H1 (cell line): ENCODE data around the gene UBP1. TPM values are rescaled to one million over a fixed set of nuclear protein-coding genes. Genes with fewer than 3 reads are reported as not detected.

Experiments used
- CTCF ChIA-PET: fragments of 300-600 bp; sonication (Branson Sonifier 250); formaldehyde crosslinking; loops from one replicate; lab custom pipeline; 2021; ENCODE audit not compliant: partially characterized antibody; lab: Charles Lee
- POLR2A ChIA-PET: fragments of 300-600 bp; sonication (Branson Sonifier 250); formaldehyde crosslinking; loops from one replicate; lab custom pipeline; 2021; ENCODE audit warnings: inconsistent platforms; ENCODE audit not compliant: partially characterized antibody; lab: Charles Lee
- DNase-seq, 2 experiments: peaks; one replicate each; pipeline versions ENCODE4 v3.0.0 to v3.0.0-alpha.2; 2010 to 2022; ENCODE audit warnings: low spot score in 2 of 2, low read depth in 1 of 2, mixed read lengths in 1 of 2
- FAIRE-seq: peaks from 2 replicates; lab custom pipeline; 2011; peaks lifted over from hg19 to GRCh38; lab: Jason Lieb, UNC
- H2AFZ ChIP-seq: 2 replicates; pipeline ENCODE4 v1.8.1; 2012; ENCODE audit warnings: low read length, inconsistent platforms
- H2AK5ac ChIP-seq: 2 replicates; pipeline ENCODE4 v1.6.1; 2013; ENCODE audit warnings: low read depth, low read length
- H2BK120ac ChIP-seq: replicated peaks from 2 replicates; pipeline ENCODE3; 2013; ENCODE audit warnings: low read depth, low read length, inconsistent platforms
- H2BK12ac ChIP-seq: 2 replicates; pipeline ENCODE4 v1.6.1; 2013; ENCODE audit warnings: low read depth, low read length
- H2BK15ac ChIP-seq: 2 replicates; pipeline ENCODE4 v1.6.1; 2013; ENCODE audit warnings: low read length
- H2BK20ac ChIP-seq: 2 replicates; pipeline ENCODE4 v1.6.1; 2013; ENCODE audit warnings: low read length
- H2BK5ac ChIP-seq: 2 replicates; pipeline ENCODE4 v1.6.1; 2013; ENCODE audit warnings: low read depth, low read length
- H3K14ac ChIP-seq: 2 replicates; pipeline ENCODE4 v1.6.1; 2013; ENCODE audit warnings: inconsistent platforms; ENCODE audit not compliant: insufficient read length
- H3K18ac ChIP-seq: 2 replicates; pipeline ENCODE4 v1.6.1; 2013; ENCODE audit warnings: low read length; ENCODE audit errors: extremely low read depth
- H3K23ac ChIP-seq: 2 replicates; pipeline ENCODE4 v1.6.1; 2013; ENCODE audit warnings: inconsistent platforms; ENCODE audit not compliant: insufficient read length
- H3K23me2 ChIP-seq: 2 replicates; pipeline ENCODE4 v1.6.1; 2013; ENCODE audit warnings: low read depth, low read length
- H3K27ac ChIP-seq: 2 replicates; pipeline ENCODE4 v1.6.1; 2011; ENCODE audit warnings: low read depth, low read length, inconsistent platforms
- H3K27me3 ChIP-seq, 4 experiments: replicated peaks in 1 of 4; 1 replicate in 1 of 4; 2 replicates in 3 of 4; pipeline versions ENCODE4 v1.6.1 to v1.8.1; 2011 to 2013; ENCODE audit warnings: low read length in 3 of 4, mild to moderate bottlenecking in 3 of 4, inconsistent platforms in 2 of 4, mixed read lengths in 2 of 4, moderate library complexity in 1 of 4; ENCODE audit not compliant: control insufficient read depth in 3 of 4, insufficient read depth in 3 of 4; ENCODE audit errors: extremely low read depth in 1 of 4
- H3K36me3 ChIP-seq, 4 experiments: 2 replicates each; pipeline versions ENCODE4 v1.6.1 to v1.8.1; 2011 to 2013; ENCODE audit warnings: mild to moderate bottlenecking in 4 of 4, low read length in 3 of 4, moderate library complexity in 2 of 4, control low read depth in 1 of 4, inconsistent platforms in 1 of 4; ENCODE audit not compliant: insufficient read depth in 4 of 4, control insufficient read depth in 2 of 4
- H3K4ac ChIP-seq: replicated peaks from 2 replicates; pipeline ENCODE3; 2013; ENCODE audit warnings: low read length, low read depth, mixed read lengths, inconsistent platforms; ENCODE audit not compliant: insufficient read length
- H3K4me1 ChIP-seq, 4 experiments: replicated peaks in 1 of 4; 1 replicate in 1 of 4; 2 replicates in 3 of 4; pipeline versions ENCODE4 v1.6.1 to v1.8.1; 2011 to 2013; ENCODE audit warnings: low read length in 3 of 4, inconsistent platforms in 2 of 4, mixed read lengths in 1 of 4; ENCODE audit not compliant: insufficient read depth in 4 of 4, control insufficient read depth in 3 of 4
- H3K4me2 ChIP-seq, 2 experiments: 2 replicates each; pipeline versions ENCODE4 v1.6.1 to v1.8.1; 2011 to 2013; ENCODE audit warnings: low read depth in 2 of 2, low read length in 2 of 2, control low read depth in 1 of 2, inconsistent platforms in 1 of 2, mild to moderate bottlenecking in 1 of 2; ENCODE audit not compliant: insufficient read depth in 1 of 2
- H3K4me3 ChIP-seq, 4 experiments: fragments of 200-600, 300-600 bp in 1 of 4; sonication (generic), shearing (Covaris generic), sonication (Bioruptor Twin) in 1 of 4; 2 replicates each; pipeline versions ENCODE4 v1.5.1 to v1.8.1; 2011 to 2016; ENCODE audit warnings: low read length in 4 of 4, low read depth in 3 of 4, control low read depth in 2 of 4, inconsistent platforms in 2 of 4, mild to moderate bottlenecking in 2 of 4, mixed read lengths in 1 of 4, moderate library complexity in 1 of 4; ENCODE audit not compliant: insufficient read depth in 2 of 4; ENCODE audit errors: extremely low read depth in 1 of 4
- H3K56ac ChIP-seq: replicated peaks from 2 replicates; pipeline ENCODE3; 2013; ENCODE audit warnings: low read depth, mild to moderate bottlenecking, mixed read lengths, low read length, inconsistent platforms; ENCODE audit not compliant: insufficient read length
- H3K79me1 ChIP-seq: 2 replicates; pipeline ENCODE4 v1.6.1; 2013; ENCODE audit warnings: low read depth, low read length, control low read depth
- H3K79me2 ChIP-seq, 2 experiments: 2 replicates each; pipeline versions ENCODE4 v1.6.1 to v1.8.1; 2012 to 2013; ENCODE audit warnings: low read length in 2 of 2, mild to moderate bottlenecking in 2 of 2, inconsistent platforms in 1 of 2; ENCODE audit not compliant: insufficient read depth in 2 of 2, control insufficient read depth in 1 of 2
- H3K9ac ChIP-seq, 4 experiments: replicated peaks in 1 of 4; 1 replicate in 1 of 4; 2 replicates in 3 of 4; pipeline versions ENCODE4 v1.6.1 to v1.8.1; 2011 to 2013; ENCODE audit warnings: low read depth in 3 of 4, low read length in 3 of 4, control low read depth in 2 of 4, mild to moderate bottlenecking in 2 of 4, moderate library complexity in 2 of 4, inconsistent platforms in 1 of 4; ENCODE audit errors: extremely low read depth in 1 of 4
- H3K9me3 ChIP-seq, 2 experiments: 2 replicates each; pipeline versions ENCODE4 v1.6.1 to v1.8.1; 2012 to 2013; ENCODE audit warnings: mild to moderate bottlenecking in 2 of 2, moderate library complexity in 2 of 2, control low read depth in 1 of 2, inconsistent platforms in 1 of 2, low read depth in 1 of 2, low read length in 1 of 2, mixed read lengths in 1 of 2; ENCODE audit not compliant: insufficient read depth in 2 of 2
- H4K20me1 ChIP-seq, 2 experiments: replicated peaks in 1 of 2; 2 replicates each; pipeline versions ENCODE3 to v1.8.1; 2011 to 2013; ENCODE audit warnings: inconsistent platforms in 2 of 2, low read length in 2 of 2, mild to moderate bottlenecking in 1 of 2; ENCODE audit not compliant: insufficient read depth in 2 of 2, control insufficient read depth in 1 of 2
- H4K5ac ChIP-seq: 2 replicates; pipeline ENCODE4 v1.6.1; 2013; ENCODE audit warnings: low read length, low read depth, mixed read lengths, inconsistent platforms; ENCODE audit not compliant: insufficient read length
- H4K8ac ChIP-seq: 2 replicates; pipeline ENCODE4 v1.8.0; 2013; ENCODE audit warnings: mild to moderate bottlenecking, moderate library complexity, low read length, inconsistent platforms; ENCODE audit not compliant: insufficient read depth; ENCODE audit errors: extremely low read depth
- H4K91ac ChIP-seq: replicated peaks from 2 replicates; pipeline ENCODE3; 2013; ENCODE audit warnings: low read length, mixed read lengths, inconsistent platforms; ENCODE audit not compliant: insufficient read length
- BRCA1 ChIP-seq: IDR thresholded peaks from 2 replicates; pipeline ENCODE4 v1.6.1; 2012; ENCODE audit warnings: low read depth, low read length, improper control_type of control experiment
- CBX5 ChIP-seq: fragments of 300-800, 300-1000 bp; sonication (generic); IDR thresholded peaks from 2 replicates; pipeline ENCODE4 v1.7.1; 2016; ENCODE audit warnings: antibody characterized with exemption, low read length, low read depth
- CHD1 ChIP-seq: IDR thresholded peaks from 2 replicates; pipeline ENCODE4 v1.6.1; 2012; ENCODE audit warnings: low read depth, low read length, improper control_type of control experiment
- CTBP2 ChIP-seq: IDR thresholded peaks from 2 replicates; pipeline ENCODE4 v1.7.0; 2011; ENCODE audit warnings: borderline replicate concordance, mild to moderate bottlenecking, moderate library complexity, mixed read lengths, low read length; ENCODE audit not compliant: insufficient read depth, insufficient read length
- GTF2F1 ChIP-seq: IDR thresholded peaks from 2 replicates; pipeline ENCODE4 v1.6.1; 2012; ENCODE audit warnings: low read depth, low read length, improper control_type of control experiment, borderline replicate concordance
- HDAC6 ChIP-seq: IDR thresholded peaks from one replicate; pipeline ENCODE4 v1.7.1; 2012; ENCODE audit warnings: low read depth, mild to moderate bottlenecking, inconsistent platforms, low read length, moderate library complexity
- KDM5A ChIP-seq: fragments of 200-600 bp; IDR thresholded peaks from 2 replicates; pipeline ENCODE4 v1.7.1; 2012; ENCODE audit warnings: mild to moderate bottlenecking, low read length, inconsistent platforms, mixed read lengths
- NRF1 ChIP-seq: IDR thresholded peaks from 2 replicates; pipeline ENCODE4 v1.6.1; 2011; ENCODE audit warnings: mild to moderate bottlenecking, low read depth, low read length, improper control_type of control experiment
- POLR2A ChIP-seq, 2 experiments: IDR thresholded peaks; 1 replicate in 1 of 2; 2 replicates in 1 of 2; pipeline ENCODE4 v1.6.1; 2011; ENCODE audit warnings: low read depth in 2 of 2, low read length in 2 of 2, mild to moderate bottlenecking in 2 of 2; ENCODE audit errors: control extremely low read depth in 1 of 2
- SIRT6 ChIP-seq: IDR thresholded peaks from one replicate; pipeline ENCODE4 v1.7.1; 2012; ENCODE audit warnings: low read length, inconsistent platforms
- TAF7 ChIP-seq: optimal IDR thresholded peaks from 2 replicates; pipeline ENCODE3; 2011; ENCODE audit warnings: low read depth, mild to moderate bottlenecking, inconsistent platforms, low read length, moderate library complexity, borderline replicate concordance
- TEAD4 ChIP-seq: IDR thresholded peaks from 2 replicates; pipeline ENCODE4 v1.6.1; 2012; ENCODE audit warnings: low read depth, low read length, inconsistent platforms, mixed read lengths
- ZNF274 ChIP-seq: IDR thresholded peaks from 2 replicates; pipeline ENCODE4 v1.7.0; 2012; ENCODE audit warnings: low read length, borderline replicate concordance; ENCODE audit errors: extremely low read depth
- whole genome bisulfite sequencing, 2 experiments: shearing (Covaris generic) in 1 of 2; methylation state at CpG; one replicate each; pipeline versions ENCODE4 v1.1.6 to v1.1.7; 2013 to 2015; ENCODE audit warnings: low lambda C conversion rate in 2 of 2, mixed read lengths in 2 of 2, inconsistent platforms in 1 of 2, low coverage in 1 of 2, missing lambda C conversion rate in 1 of 2; ENCODE audit not compliant: insufficient replicate concordance in 2 of 2, insufficient coverage in 1 of 2, insufficient read length in 1 of 2; ENCODE audit errors: extremely low coverage in 1 of 2, missing lambda C conversion rate in 1 of 2; 5-methylcytosine and 5-hydroxymethylcytosine counted together
- polyA plus RNA-seq, 7 experiments: library from polyadenylated mRNA; depleted of rRNA in 3 of 7; stranded (reverse) in 5 of 7; unstranded in 2 of 7; fragments of >200 nt in 5 of 7; fragments of 200-250 nt in 2 of 7; gene quantifications; 1 replicate in 5 of 7; 2 replicates in 1 of 7; 4 replicates in 1 of 7; pipeline versions ENCODE4 v1.2.1 to v1.2.3, GENCODE V29; 2011 to 2013; ENCODE audit warnings: missing spikeins in 2 of 7, mixed read lengths in 2 of 7
- total RNA-seq: library from RNA; stranded (reverse); fragmentation: NEBNext Ultra II Directional; extraction: Animal tissue kit (Norgen Biotek cat#: 25700); gene quantifications from 2 replicates; pipeline ENCODE4 v1.2.1, GENCODE V29; 2021

Gene UBP1
- total and polyA plus RNA-seq, 2 of the 8 experiments (the other 6 are each of a cell fraction or from before 2014, with no cell fraction given): 47.3 to 71.9 TPM

DNA sequence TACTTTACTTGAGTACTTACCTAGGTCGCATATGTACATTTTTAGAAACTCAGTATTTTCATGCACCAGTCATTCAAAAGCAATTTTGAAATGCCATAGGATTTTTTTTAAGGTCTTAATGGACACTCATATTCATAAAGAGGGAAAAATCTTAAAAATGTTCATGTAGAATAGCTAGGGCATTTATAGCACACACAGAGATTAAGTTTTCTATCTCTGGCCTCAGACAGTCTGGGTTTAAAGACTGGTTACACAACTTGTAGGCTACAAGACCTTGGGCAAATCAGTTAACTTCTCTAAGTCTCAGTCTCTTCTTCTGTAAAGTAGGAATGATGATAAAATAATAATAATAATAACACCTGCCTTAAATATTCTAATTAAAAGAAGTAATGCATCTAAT is 48.5 kb upstream of the UBP1 start:
- Histone ChIP-seq H3K27ac (no peak overlapping the region), H2BK5ac (no peak overlapping the region), H3K79me2 (no peaks in the 10 kb centered on the region), H4K20me1 (no peaks in the 10 kb centered on the region), H3K9ac (no peak overlapping the region), H3K56ac (no peak overlapping the region), H3K79me1 (no peaks in the 10 kb centered on the region), H2BK120ac (no peak overlapping the region), H3K4me2 (no peak overlapping the region), H4K5ac (no peak overlapping the region), H2BK12ac (no peak overlapping the region), H4K91ac (no peak overlapping the region), H3K4ac (no peak overlapping the region), H4K8ac (no peak overlapping the region), H2AFZ (no peak overlapping the region), H3K23me2 (no peaks in the 10 kb centered on the region), H3K4me1 (no peaks in the 10 kb centered on the region), H3K14ac (no peak overlapping the region), H3K36me3 (no peaks in the 10 kb centered on the region), H3K27me3 (no peaks in the 10 kb centered on the region), H2AK5ac (no peak overlapping the region), H3K23ac (no peak overlapping the region), H2BK20ac (no peak overlapping the region), H3K9me3 (no peaks in the 10 kb centered on the region), H2BK15ac (no peak overlapping the region), H3K4me3 (no peak overlapping the region), H3K18ac (no peak overlapping the region)
- WGBS, 2 experiments: 91% methylated on average over 1 of the region's 1 CpG; no CpG with 5 or more reads in 1 of the 2 experiments
- CTCF ChIA-PET: interaction anchor here (0.5 kb wide), 1 partner anchor 67 kb away, joined by 3 read pairs; no protein-coding TSS in a partner anchor
- TF ChIP-seq CHD1 (no peak), KDM5A (no peak), CBX5 (no peak), NRF1 (no peak), HDAC6 (no peak), ZNF274 (no peak), POLR2A (IDR thresholded peaks at IDR 0.05; ENCODE audit: control extremely low read depth in 1 of 2, low read depth in 2 of 2, low read length in 2 of 2) (no peak), GTF2F1 (no peak), CTBP2 (no peak), TEAD4 (no peak), TAF7 (no peak), BRCA1 (no peak), SIRT6 (no peak)
- POLR2A ChIA-PET: no interaction called here
- FAIRE-seq: no peak
- no peak for DNase-seq
